ENCODE results near the gene EXOC4. TPM values are rescaled to one million over a fixed set of nuclear protein-coding genes. Genes with fewer than 3 reads are reported as not detected.

The EXOC4 gene
- total RNA-seq, 4 donors from 2014 or later = 82.4 to 204 (median 128) TPM

DNA sequence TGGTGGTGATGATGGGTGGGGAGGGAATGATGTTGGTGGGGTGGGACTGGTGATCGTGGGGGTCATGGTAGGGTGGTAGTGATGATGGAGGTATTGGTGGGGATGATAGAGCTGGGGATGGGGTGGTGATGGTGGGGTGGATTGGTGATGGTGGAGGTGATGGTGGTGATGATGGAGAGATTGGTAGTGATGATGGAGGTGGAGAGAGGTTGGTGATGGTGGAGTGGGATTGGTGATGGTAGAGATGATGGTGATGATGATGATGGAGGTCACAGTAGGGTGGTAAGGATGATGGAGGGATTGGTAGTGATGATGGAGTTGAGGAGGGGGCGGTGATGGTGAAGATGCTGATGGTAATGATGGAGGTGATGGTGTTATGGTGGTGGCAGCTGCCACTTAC, 155.3 kb downstream of the EXOC4 start:
- H3K36me3 ChIP-seq = no peaks in the 10 kb centered on the region
- no peaks in the 10 kb centered on the region for H3K27me3 ChIP-seq
- H3K9me3 ChIP-seq = no peaks in the 10 kb centered on the region
- no peak overlapping the region for H3K4me3 ChIP-seq
- 99 to 100% methylated on average over 2 of the region's 2 CpGs for WGBS, 2 donors (ENCODE audit: low coverage in 1 of 2)
- DNase-seq = no peak
- in situ Hi-C loops (cut with MboI; ENCODE audit: low pct_ligation_motif_present in 1 of 4, low pct_unique_long_range_greater_than_20kb in 1 of 4, low sequenced_read_pairs in 3 of 4) = no loop called here
- H3K27ac ChIP-seq = no peak overlapping the region
- H3K4me1 ChIP-seq = no peaks in the 10 kb centered on the region
- no peak for TF ChIP-seq EP300 (IDR thresholded peaks at IDR 0.05; ENCODE audit: low read depth)
- intact Hi-C loops (cut with DNase I; ENCODE audit: low total_unique reads) = no loop called here

DNA sequence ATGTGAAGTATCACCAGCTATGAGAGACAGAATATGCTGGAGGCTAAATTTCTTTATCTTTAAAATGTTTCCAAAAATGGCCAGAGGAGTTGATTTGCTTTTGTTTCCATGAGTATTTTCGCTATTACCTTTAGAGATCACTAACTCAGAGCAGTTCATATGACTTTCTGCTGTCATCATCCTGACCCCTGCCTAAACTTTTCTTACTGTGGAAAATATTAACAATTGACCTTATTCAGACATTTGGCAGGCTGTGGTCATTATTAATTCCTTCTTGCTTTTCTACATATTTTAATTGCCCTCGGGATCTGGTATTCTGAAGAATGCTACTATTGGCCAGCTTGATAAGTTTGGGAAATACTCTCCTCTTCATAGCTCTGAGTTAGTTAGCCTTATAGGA, 156.5 kb downstream of the EXOC4 start:
- Histone ChIP-seq H3K4me3 (no peak overlapping the region), H3K4me1 (no peaks in the 10 kb centered on the region), H3K27ac (no peak overlapping the region), H3K36me3 (no peaks in the 10 kb centered on the region), H3K9me3 (no peaks in the 10 kb centered on the region), H3K27me3 (no peaks in the 10 kb centered on the region)
- in situ Hi-C loops (cut with MboI; ENCODE audit: low pct_ligation_motif_present in 1 of 4, low pct_unique_long_range_greater_than_20kb in 1 of 4, low sequenced_read_pairs in 3 of 4) = no loop called here
- intact Hi-C loops (cut with DNase I; ENCODE audit: low total_unique reads) = no loop called here
- DNase-seq = no peak
- TF ChIP-seq POLR2AphosphoS5 (IDR thresholded peaks at IDR 0.05) (no peak), POLR2A (IDR thresholded peaks at IDR 0.05) (no peak), EP300 (IDR thresholded peaks at IDR 0.05; ENCODE audit: low read depth) (no peak)
- TF ChIP-seq, protein P1, sequence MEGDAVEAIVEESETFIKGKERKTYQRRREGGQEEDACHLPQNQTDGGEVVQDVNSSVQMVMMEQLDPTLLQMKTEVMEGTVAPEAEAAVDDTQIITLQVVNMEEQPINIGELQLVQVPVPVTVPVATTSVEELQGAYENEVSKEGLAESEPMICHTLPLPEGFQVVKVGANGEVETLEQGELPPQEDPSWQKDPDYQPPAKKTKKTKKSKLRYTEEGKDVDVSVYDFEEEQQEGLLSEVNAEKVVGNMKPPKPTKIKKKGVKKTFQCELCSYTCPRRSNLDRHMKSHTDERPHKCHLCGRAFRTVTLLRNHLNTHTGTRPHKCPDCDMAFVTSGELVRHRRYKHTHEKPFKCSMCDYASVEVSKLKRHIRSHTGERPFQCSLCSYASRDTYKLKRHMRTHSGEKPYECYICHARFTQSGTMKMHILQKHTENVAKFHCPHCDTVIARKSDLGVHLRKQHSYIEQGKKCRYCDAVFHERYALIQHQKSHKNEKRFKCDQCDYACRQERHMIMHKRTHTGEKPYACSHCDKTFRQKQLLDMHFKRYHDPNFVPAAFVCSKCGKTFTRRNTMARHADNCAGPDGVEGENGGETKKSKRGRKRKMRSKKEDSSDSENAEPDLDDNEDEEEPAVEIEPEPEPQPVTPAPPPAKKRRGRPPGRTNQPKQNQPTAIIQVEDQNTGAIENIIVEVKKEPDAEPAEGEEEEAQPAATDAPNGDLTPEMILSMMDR (IDR thresholded peaks at IDR 0.05) = no peak
- 71 to 82% methylated on average over 1 to 2 of the region's 2 CpGs for WGBS, 2 donors (ENCODE audit: low coverage in 1 of 2)

DNA sequence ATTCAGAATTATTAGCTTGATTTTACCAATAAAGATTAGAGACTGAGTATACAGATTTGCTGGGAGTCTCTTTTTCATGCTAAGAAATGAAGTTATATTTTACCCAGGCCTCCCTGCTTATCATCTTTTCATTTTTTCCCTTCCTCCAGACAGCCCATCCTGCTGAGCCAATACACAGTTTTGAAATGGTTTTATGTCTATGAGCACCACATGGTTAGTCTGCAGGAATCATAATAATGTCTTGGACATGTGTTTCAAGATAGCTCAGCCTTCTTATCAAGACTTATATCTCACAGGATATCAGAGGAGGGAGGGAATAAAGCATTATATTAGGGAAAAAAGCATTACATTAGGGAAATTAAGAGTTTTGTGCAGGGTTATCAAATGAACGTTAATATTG, 157.1 kb downstream of the EXOC4 start:
- no peak for DNase-seq
- intact Hi-C loops (cut with DNase I; ENCODE audit: low total_unique reads) = no loop called here
- Histone ChIP-seq H3K36me3 (no peaks in the 10 kb centered on the region), H3K4me1 (no peaks in the 10 kb centered on the region), H3K4me3 (no peak overlapping the region), H3K9me3 (no peaks in the 10 kb centered on the region), H3K27ac (no peak overlapping the region), H3K27me3 (no peaks in the 10 kb centered on the region)
- in situ Hi-C loops (cut with MboI; ENCODE audit: low pct_ligation_motif_present in 1 of 4, low pct_unique_long_range_greater_than_20kb in 1 of 4, low sequenced_read_pairs in 3 of 4) = no loop called here
- TF ChIP-seq POLR2A (IDR thresholded peaks at IDR 0.05) (no peak), EP300 (IDR thresholded peaks at IDR 0.05; ENCODE audit: low read depth) (no peak), POLR2AphosphoS5 (IDR thresholded peaks at IDR 0.05) (no peak)
- TF ChIP-seq, protein P1 (IDR thresholded peaks at IDR 0.05) = no peak
- WGBS, 2 donors (ENCODE audit: low coverage in 1 of 2) = 78 to 80% methylated on average over 1 of the region's 1 CpG

DNA sequence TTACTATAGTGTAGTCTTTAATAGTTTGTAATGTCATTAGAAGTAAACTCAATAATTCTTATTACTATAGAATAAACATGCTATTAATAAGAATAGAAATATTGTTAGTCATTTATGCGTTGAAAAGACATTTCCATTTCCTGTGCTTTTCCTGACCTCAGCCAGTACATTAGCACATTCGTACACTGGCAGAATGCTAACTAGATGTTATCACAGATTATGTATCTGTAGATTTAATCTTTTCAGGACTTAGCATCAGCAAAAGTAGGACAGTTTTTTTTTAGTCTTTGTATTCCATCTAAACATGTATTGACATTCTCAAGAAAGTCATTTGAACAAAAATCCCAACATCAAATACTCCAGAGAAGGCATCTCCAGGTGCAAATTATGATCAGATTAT, 158.5 kb downstream of the EXOC4 start:
- Histone ChIP-seq H3K4me1 (no peaks in the 10 kb centered on the region), H3K4me3 (no peak overlapping the region), H3K36me3 (no peaks in the 10 kb centered on the region), H3K27ac (no peak overlapping the region), H3K27me3 (no peaks in the 10 kb centered on the region), H3K9me3 (no peaks in the 10 kb centered on the region)
- 66 to 80% methylated on average over 1 to 2 of the region's 2 CpGs for WGBS, 2 donors (ENCODE audit: low coverage in 1 of 2)
- TF ChIP-seq EP300 (IDR thresholded peaks at IDR 0.05; ENCODE audit: low read depth) (no peak), POLR2A (IDR thresholded peaks at IDR 0.05) (no peak), POLR2AphosphoS5 (IDR thresholded peaks at IDR 0.05) (no peak)
- TF ChIP-seq, protein P1 (IDR thresholded peaks at IDR 0.05) = no peak
- in situ Hi-C loops (cut with MboI; ENCODE audit: low pct_ligation_motif_present in 1 of 4, low pct_unique_long_range_greater_than_20kb in 1 of 4, low sequenced_read_pairs in 3 of 4) (no loop called here), intact Hi-C loops (cut with DNase I; ENCODE audit: low total_unique reads) (no loop called here)
- DNase-seq = no peak

DNA sequence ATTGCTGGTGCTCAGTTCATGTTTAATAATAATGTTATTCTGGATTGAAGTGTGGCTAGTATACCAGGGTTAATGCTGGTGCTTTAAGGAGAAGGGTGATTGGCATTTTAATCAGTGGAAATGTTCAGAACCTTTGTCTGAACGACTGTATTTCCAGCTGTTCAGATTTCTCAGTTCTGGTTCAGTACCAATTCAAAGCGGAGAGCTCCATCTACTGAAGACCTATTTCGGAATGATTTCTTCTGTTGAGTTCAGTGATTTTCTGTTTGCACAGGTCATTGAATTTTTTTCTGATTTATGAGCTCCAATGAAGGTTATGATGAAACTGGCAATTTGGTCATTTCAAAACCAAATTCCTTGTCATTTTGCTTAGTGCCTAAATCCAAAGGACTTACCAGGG, 160.1 kb downstream of the EXOC4 start:
- no peak for DNase-seq
- TF ChIP-seq POLR2AphosphoS5 (IDR thresholded peaks at IDR 0.05) (no peak), POLR2A (IDR thresholded peaks at IDR 0.05) (no peak), EP300 (IDR thresholded peaks at IDR 0.05; ENCODE audit: low read depth) (no peak)
- TF ChIP-seq, protein P1 (IDR thresholded peaks at IDR 0.05) = no peak
- intact Hi-C loops (cut with DNase I; ENCODE audit: low total_unique reads) (no loop called here), in situ Hi-C loops (cut with MboI; ENCODE audit: low pct_ligation_motif_present in 1 of 4, low pct_unique_long_range_greater_than_20kb in 1 of 4, low sequenced_read_pairs in 3 of 4) (no loop called here)
- Histone ChIP-seq H3K4me1 (no peaks in the 10 kb centered on the region), H3K4me3 (no peak overlapping the region), H3K27ac (no peak overlapping the region), H3K9me3 (no peaks in the 10 kb centered on the region), H3K27me3 (no peaks in the 10 kb centered on the region), H3K36me3 (no peaks in the 10 kb centered on the region)
- 73 to 88% methylated on average over 3 of the region's 3 CpGs for WGBS, 2 donors (ENCODE audit: low coverage in 1 of 2)

Measured in transverse colon (tissue), 4 donors.